ENCODE data around the gene KRTAP4-5. TPM values are rescaled to one million over a fixed set of nuclear protein-coding genes. Genes with fewer than 3 reads are reported as not detected.
"Not testable (repeated sequence)": the region's sequence is repeated elsewhere in the genome, so short reads cannot be mapped to it uniquely, and the experiment has no call there.

The KRTAP4-5 gene
- total and polyA plus RNA-seq, 7 donors = not detected

- DNase-seq = no peak
- Histone ChIP-seq H3K9me3 (no peaks in the 10 kb centered on the region), H3K27me3 (ENCODE audit: insufficient read depth in 3 of 3, low read length in 2 of 3) (peaks cover 0 to 10% (median 2%) of the 10 kb centered on the region in 3 donors), H3K4me3 (no peak overlapping the region), H3K4me1 (no peaks in the 10 kb centered on the region), H3K27ac (no peak overlapping the region), H3K36me3 (ENCODE audit: insufficient read depth in 1 of 2, low read depth in 1 of 2) (no peaks in the 10 kb centered on the region)
- TF ChIP-seq CTCF (IDR thresholded peaks at IDR 0.05) = no peak
- intact Hi-C loops (cut with DNase I) = no loop called here
- WGBS, 3 donors = 77 to 82% (median 78%) methylated on average over 2 of the region's 2 CpGs
- no peak for ATAC-seq
Observed at GRCh38 chr17:41151525-41151924, 1.9 kb upstream of the KRTAP4-5 start.

DNA sequence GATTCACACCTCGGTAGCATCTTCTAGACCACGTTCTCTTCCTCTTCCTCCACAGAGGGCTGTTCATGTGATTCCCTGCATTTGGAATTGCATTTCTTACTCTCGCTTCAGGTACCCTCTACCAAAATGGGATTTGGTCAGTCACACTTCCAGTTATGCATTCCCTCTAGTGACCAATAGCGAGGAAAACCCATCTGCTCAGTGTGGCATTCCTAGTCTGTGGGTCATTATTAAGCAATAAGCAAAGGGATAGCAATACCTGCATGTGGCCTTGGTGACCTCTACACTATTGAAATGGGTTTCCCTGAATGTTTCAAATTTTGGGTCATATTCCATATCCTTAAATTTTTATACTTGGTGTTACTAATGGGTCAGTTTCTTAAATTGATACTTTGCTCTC, 401 bp upstream of the KRTAP4-5 start:
- no peak overlapping the region for H3K4me3 ChIP-seq

DNA sequence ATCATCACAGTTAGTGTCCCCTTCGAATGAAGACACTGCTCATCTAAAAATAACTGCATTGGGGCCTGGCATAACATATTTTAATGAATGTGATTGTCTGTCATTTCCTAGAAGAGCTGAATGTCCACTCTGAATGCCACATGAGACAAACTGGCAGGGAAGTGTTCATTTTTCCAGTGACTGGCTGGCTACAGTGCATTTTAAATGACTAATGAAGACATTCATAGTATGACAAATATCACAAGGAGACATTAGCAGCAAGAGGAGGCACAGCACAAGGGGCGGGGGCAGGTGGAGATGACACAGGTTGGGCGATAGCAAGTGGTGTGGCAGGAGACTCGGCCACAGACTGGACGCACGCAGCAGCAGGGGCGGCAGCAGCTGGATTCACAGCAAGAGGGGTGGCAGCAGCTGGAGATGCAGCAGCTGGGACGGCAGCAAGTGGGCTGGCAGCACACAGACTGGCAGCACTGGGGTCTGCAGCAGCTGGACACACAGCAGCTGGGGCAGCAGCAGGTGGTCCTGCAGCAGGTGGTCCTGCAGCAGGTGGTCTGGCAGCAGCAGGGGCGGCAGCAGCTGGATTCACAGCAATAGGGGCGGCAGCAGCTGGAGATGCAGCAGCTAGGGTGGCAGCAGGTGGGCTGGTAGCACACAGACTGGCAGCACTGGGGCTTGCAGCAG, 514 bp downstream of the KRTAP4-5 start:
- H3K4me1 ChIP-seq; H3K27me3 ChIP-seq (ENCODE audit: insufficient read depth in 3 of 3, low read length in 2 of 3); H3K27ac ChIP-seq; H3K4me3 ChIP-seq; intact Hi-C loops (cut with DNase I); DNase-seq; H3K9me3 ChIP-seq; H3K36me3 ChIP-seq (ENCODE audit: insufficient read depth in 1 of 2, low read depth in 1 of 2); ATAC-seq: not testable (repeated sequence)
- 74 to 76% (median 75%) methylated on average over 10 of the region's 10 CpGs for WGBS, 3 donors

More for the DNA sequence above, 401 bp upstream of the KRTAP4-5 start:
- Histone ChIP-seq H3K9me3 (no peaks in the 10 kb centered on the region), H3K27ac (no peak overlapping the region), H3K4me1 (no peaks in the 10 kb centered on the region), H3K36me3 (ENCODE audit: insufficient read depth in 1 of 2, low read depth in 1 of 2) (no peaks in the 10 kb centered on the region), H3K27me3 (ENCODE audit: insufficient read depth in 3 of 3, low read length in 2 of 3) (peaks cover 0 to 2% (median 2%) of the 10 kb centered on the region in 3 donors)
- no peak for TF ChIP-seq CTCF (IDR thresholded peaks at IDR 0.05)
- WGBS, 3 donors = 83 to 88% (median 87%) methylated on average over 4 of the region's 4 CpGs
- no peak for DNase-seq
- ATAC-seq = no peak
- intact Hi-C loops (cut with DNase I) = no loop called here

DNA sequence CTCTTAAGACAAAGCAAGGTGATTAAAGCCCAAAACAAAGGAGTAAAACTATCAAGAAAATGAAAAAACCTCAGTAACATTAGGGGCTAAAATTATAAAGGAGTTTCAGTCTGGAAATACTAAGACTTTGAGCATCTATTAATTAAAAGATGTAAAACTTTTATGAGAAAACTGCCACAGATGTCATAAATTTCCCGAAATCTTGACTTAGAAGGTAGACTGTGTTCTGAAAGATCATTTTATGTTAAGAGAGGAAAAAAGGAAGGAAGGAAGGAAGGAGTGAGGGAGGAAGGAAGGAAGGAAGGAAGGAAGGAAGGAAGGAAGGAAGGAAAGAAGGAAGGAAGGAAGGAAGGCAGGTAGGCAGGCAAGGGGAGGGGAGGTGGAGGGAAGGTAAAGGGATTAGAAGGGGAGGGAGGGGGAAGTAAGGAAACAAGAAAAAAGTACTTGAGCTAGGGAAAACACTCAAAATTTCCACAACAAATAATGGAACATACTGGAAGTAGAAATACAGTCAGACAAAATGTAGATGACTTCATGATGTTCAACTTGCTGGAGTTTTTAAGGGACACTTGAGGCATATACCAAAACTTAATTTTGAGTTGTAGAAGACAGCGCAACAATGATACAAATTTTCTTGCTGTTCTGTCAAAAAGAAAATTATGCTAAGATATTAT, 2.0 kb downstream of the KRTAP4-5 start:
- no peak for TF ChIP-seq CTCF (IDR thresholded peaks at IDR 0.05)
- 88 to 92% (median 89%) methylated on average over 2 of the region's 2 CpGs for WGBS, 3 donors
- Histone ChIP-seq H3K9me3 (peaks cover 6% of the 10 kb centered on the region), H3K36me3 (ENCODE audit: insufficient read depth in 1 of 2, low read depth in 1 of 2) (no peaks in the 10 kb centered on the region), H3K4me3 (no peak overlapping the region), H3K27ac (no peak overlapping the region), H3K27me3 (ENCODE audit: insufficient read depth in 3 of 3, low read length in 2 of 3) (peaks cover 0 to 2% (median 0%) of the 10 kb centered on the region in 3 donors), H3K4me1 (no peaks in the 10 kb centered on the region)
- ATAC-seq = no peak
- no peak for DNase-seq
- intact Hi-C loops (cut with DNase I) = no loop called here

- WGBS, 3 donors = 85 to 87% (median 87%) methylated on average over 2 of the region's 2 CpGs
- Histone ChIP-seq H3K27me3 (ENCODE audit: insufficient read depth in 3 of 3, low read length in 2 of 3) (peaks cover 0 to 2% (median 0%) of the 10 kb centered on the region in 3 donors), H3K9me3 (peaks cover 6% of the 10 kb centered on the region), H3K4me1 (no peaks in the 10 kb centered on the region), H3K36me3 (ENCODE audit: insufficient read depth in 1 of 2, low read depth in 1 of 2) (no peaks in the 10 kb centered on the region), H3K27ac (no peak overlapping the region), H3K4me3 (no peak overlapping the region)
- ATAC-seq (no peak), DNase-seq (no peak)
- intact Hi-C loops (cut with DNase I) = no loop called here
- no peak for TF ChIP-seq CTCF (IDR thresholded peaks at IDR 0.05)
Observed at GRCh38 chr17:41145261-41145660, 4.4 kb downstream of the KRTAP4-5 start.

Data from psoas muscle (tissue), 8 donors.